ENCODE results near the gene KBTBD7.

KBTBD7 gene

GRCh38 chr13:41150058-41150457 is 44.3 kb downstream of the KBTBD7 start:
- Histone ChIP-seq H3K36me3 (ENCODE audit: control insufficient read depth, insufficient read depth, low read length) (peaks cover 2% of the 10 kb centered on the region), H3K27ac (ENCODE audit: low read depth, low read length) (no peak overlapping the region), H3K9ac (ENCODE audit: low read length) (no peak overlapping the region), H3K27me3 (ENCODE audit: control insufficient read depth, insufficient read depth, low read length) (no peaks in the 10 kb centered on the region), H3K4me3 (ENCODE audit: low read length) (no peak overlapping the region), H3K4me1 (ENCODE audit: control insufficient read depth, insufficient read depth, low read length) (no peaks in the 10 kb centered on the region)

- H3K36me3 ChIP-seq (ENCODE audit: control insufficient read depth, insufficient read depth, low read length) = peaks cover 2% of the 10 kb centered on the region
- H3K4me3 ChIP-seq (ENCODE audit: low read length) = no peak overlapping the region
Measured at GRCh38 chr13:41148419-41149283, 45.7 kb downstream of the KBTBD7 start.

GRCh38 chr13:41145136-41145908 is 49.0 kb downstream of the KBTBD7 start:
- H3K27me3 ChIP-seq (ENCODE audit: control insufficient read depth, insufficient read depth, low read length) = no peaks in the 10 kb centered on the region
- H3K4me3 ChIP-seq (ENCODE audit: low read length) = no peak overlapping the region
- no peaks in the 10 kb centered on the region for H3K4me1 ChIP-seq (ENCODE audit: control insufficient read depth, insufficient read depth, low read length)
- H3K36me3 ChIP-seq (ENCODE audit: control insufficient read depth, insufficient read depth, low read length) = peaks cover 2% of the 10 kb centered on the region
- H3K9ac ChIP-seq (ENCODE audit: low read length) = no peak overlapping the region
- H3K27ac ChIP-seq (ENCODE audit: low read depth, low read length) = no peak overlapping the region

More at GRCh38 chr13:41148419-41149283, 45.7 kb downstream of the KBTBD7 start:
- Histone ChIP-seq H3K27ac (ENCODE audit: low read depth, low read length) (no peak overlapping the region), H3K4me1 (ENCODE audit: control insufficient read depth, insufficient read depth, low read length) (no peaks in the 10 kb centered on the region), H3K9ac (ENCODE audit: low read length) (no peak overlapping the region), H3K27me3 (ENCODE audit: control insufficient read depth, insufficient read depth, low read length) (no peaks in the 10 kb centered on the region)

GRCh38 chr13:41144576-41144975 is 49.8 kb downstream of the KBTBD7 start:
- no peaks in the 10 kb centered on the region for H3K27me3 ChIP-seq (ENCODE audit: control insufficient read depth, insufficient read depth, low read length)
- no peaks in the 10 kb centered on the region for H3K4me1 ChIP-seq (ENCODE audit: control insufficient read depth, insufficient read depth, low read length)
- no peak overlapping the region for H3K9ac ChIP-seq (ENCODE audit: low read length)
- H3K27ac ChIP-seq (ENCODE audit: low read depth, low read length) = no peak overlapping the region
- peaks cover 2% of the 10 kb centered on the region for H3K36me3 ChIP-seq (ENCODE audit: control insufficient read depth, insufficient read depth, low read length)
- no peak overlapping the region for H3K4me3 ChIP-seq (ENCODE audit: low read length)

Measured in rectal smooth muscle tissue (tissue), 1 donor.